Erythroblast (primary cell): ENCODE results near the gene RNF141.

Source experiments
- DNase-seq, 2 experiments: peaks; one replicate each; lab custom pipeline; 2025; lab: John Stamatoyannopoulos, UW
- GATA1 ChIP-seq: IDR thresholded peaks from 2 replicates; pipeline ENCODE4 v1.6.1; 2011; ENCODE audit warnings: low read depth, mild to moderate bottlenecking, control low read depth, low read length, moderate library complexity
- POLR2A ChIP-seq: IDR thresholded peaks from 2 replicates; pipeline ENCODE4 v1.6.1; 2011; ENCODE audit warnings: mild to moderate bottlenecking, low read length

RNF141 gene

GRCh38 chr11:10568486-10568941, 27.5 kb upstream of the RNF141 start, which contains the start of gene LYVE1:
Gene LYVE1 (minus strand): TSS chr11:10568665. CDS start chr11:10568532, 133 bp downstream.
- DNase-seq = no peak

GRCh38 chr11:10567446-10567845, 26.5 kb upstream of the RNF141 start:
- no peak for TF ChIP-seq GATA1
- no peak for TF ChIP-seq POLR2A
- DNase-seq = no peak

More at GRCh38 chr11:10568486-10568941, 27.5 kb upstream of the RNF141 start, which contains the start of gene LYVE1:
- no peak for TF ChIP-seq GATA1
- no peak for TF ChIP-seq POLR2A

- no peak for DNase-seq
- TF ChIP-seq POLR2A (no peak), GATA1 (no peak)
Observed at GRCh38 chr11:10566257-10566957, 25.4 kb upstream of the RNF141 start.

- TF ChIP-seq POLR2A = no peak
- DNase-seq = no peak
Observed at GRCh38 chr11:10565493-10565892, 24.5 kb upstream of the RNF141 start.

- no peak for DNase-seq
- TF ChIP-seq POLR2A (no peak), GATA1 (no peak)
Observed at GRCh38 chr11:10564696-10565318, 23.8 kb upstream of the RNF141 start.

GRCh38 chr11:10564030-10564429, 23.0 kb upstream of the RNF141 start:
- DNase-seq = no peak

GRCh38 chr11:10561947-10562346, 21.0 kb upstream of the RNF141 start:
- DNase-seq = no peak
- TF ChIP-seq GATA1 = no peak
- TF ChIP-seq POLR2A = no peak

More at GRCh38 chr11:10564030-10564429, 23.0 kb upstream of the RNF141 start:
- TF ChIP-seq GATA1 (no peak), POLR2A (no peak)

- no peak for DNase-seq
Observed at GRCh38 chr11:10561043-10561818, 20.2 kb upstream of the RNF141 start.

GRCh38 chr11:10558288-10558687, 17.3 kb upstream of the RNF141 start:
- TF ChIP-seq POLR2A (no peak), GATA1 (no peak)
- no peak for DNase-seq

More at GRCh38 chr11:10561043-10561818, 20.2 kb upstream of the RNF141 start:
- TF ChIP-seq POLR2A = no peak
- no peak for TF ChIP-seq GATA1

- DNase-seq = no peak
- TF ChIP-seq POLR2A (no peak), GATA1 (no peak)
Observed at GRCh38 chr11:10556590-10556989, 15.6 kb upstream of the RNF141 start.

GRCh38 chr11:10551845-10552352, 10.9 kb upstream of the RNF141 start:
- no peak for TF ChIP-seq GATA1
- no peak for TF ChIP-seq POLR2A
- DNase-seq = no peak

GRCh38 chr11:10551290-10551592, 10.3 kb upstream of the RNF141 start:
- no peak for DNase-seq
- TF ChIP-seq GATA1 (no peak), POLR2A (no peak)

- TF ChIP-seq GATA1 (no peak), POLR2A (no peak)
- peak in 1 of 2 experiments; percentile 21 for DNase-seq
Observed at GRCh38 chr11:10550503-10551289, 9.7 kb upstream of the RNF141 start.
